GM23338 (cell line): ENCODE measurements around the gene MYO18B. TPM values are rescaled to one million over a fixed set of nuclear protein-coding genes. Genes with fewer than 3 reads are reported as not detected.

Source experiments
- ATAC-seq: fragments of 200-7000 bp; cut with Tn5 transposase; 3 replicates; pipeline ENCODE4 v1.9.1; 2020
- DNase-seq: peaks from one replicate; pipeline ENCODE4 v3.0.0-alpha.2; 2015; ENCODE audit warnings: low spot score
- H2AFZ ChIP-seq: fragments of 200-600 bp; sonication (generic); 2 replicates; pipeline ENCODE4 v1.8.0; 2016; ENCODE audit warnings: antibody characterized with exemption, mild to moderate bottlenecking, moderate library complexity
- H3F3A ChIP-seq: fragments of 200-600 bp; sonication (generic); replicated peaks from 2 replicates; pipeline ENCODE4 v1.8.0; 2017; ENCODE audit warnings: antibody characterized with exemption, mixed run types, low read depth
- H3K27ac ChIP-seq: fragments of 200-600 bp; sonication (generic); 2 replicates; pipeline ENCODE4 v1.6.1; 2016; ENCODE audit warnings: low read depth
- H3K27me3 ChIP-seq: fragments of 200-600 bp; sonication (generic); 2 replicates; pipeline ENCODE4 v1.8.0; 2016; ENCODE audit warnings: mild to moderate bottlenecking, mixed run types, moderate library complexity; ENCODE audit not compliant: insufficient read depth
- H3K36me3 ChIP-seq: fragments of 200-600 bp; sonication (generic); 2 replicates; pipeline ENCODE4 v1.8.0; 2016; ENCODE audit warnings: mild to moderate bottlenecking; ENCODE audit not compliant: insufficient read depth
- H3K4me1 ChIP-seq: fragments of 200-600 bp; sonication (generic); 2 replicates; pipeline ENCODE4 v1.8.0; 2016; ENCODE audit warnings: mild to moderate bottlenecking, moderate library complexity; ENCODE audit not compliant: insufficient read depth
- H3K4me2 ChIP-seq: fragments of 200-600 bp; sonication (generic); 2 replicates; pipeline ENCODE4 v1.7.1; 2017; ENCODE audit warnings: mixed run types
- H3K4me3 ChIP-seq: fragments of 200-600 bp; sonication (generic); 2 replicates; pipeline ENCODE4 v1.6.1; 2016; ENCODE audit warnings: mixed run types
- H3K79me2 ChIP-seq: fragments of 200-600 bp; sonication (generic); replicated peaks from 2 replicates; pipeline ENCODE4 v1.8.0; 2017; ENCODE audit warnings: mild to moderate bottlenecking; ENCODE audit not compliant: insufficient read depth
- H3K9me2 ChIP-seq: fragments of 200-600 bp; sonication (generic); 2 replicates; pipeline ENCODE4 v1.8.0; 2017; ENCODE audit not compliant: insufficient read depth
- H4K20me1 ChIP-seq: fragments of 200-600 bp; sonication (generic); replicated peaks from 2 replicates; pipeline ENCODE4 v1.8.0; 2017; ENCODE audit warnings: mild to moderate bottlenecking; ENCODE audit not compliant: insufficient read depth
- H3K27ac Mint-ChIP-seq: 2 replicates; pipeline ENCODE4 v1.8.0; 2020; ENCODE audit warnings: inconsistent platforms, mild to moderate bottlenecking, moderate library complexity, mixed read lengths
- H3K27me3 Mint-ChIP-seq: 3 replicates; pipeline ENCODE4 v1.8.0; 2022; ENCODE audit warnings: low read depth, mild to moderate bottlenecking, moderate library complexity, mixed read lengths, inconsistent platforms; ENCODE audit not compliant: insufficient read depth, poor library complexity
- H3K36me3 Mint-ChIP-seq: 3 replicates; pipeline ENCODE4 v1.8.0; 2021; ENCODE audit warnings: low read depth, mild to moderate bottlenecking, inconsistent platforms, moderate library complexity, mixed read lengths
- H3K4me1 Mint-ChIP-seq: 3 replicates; pipeline ENCODE4 v1.8.0; 2020; ENCODE audit warnings: mild to moderate bottlenecking, inconsistent platforms, mixed read lengths
- H3K4me3 Mint-ChIP-seq: 3 replicates; pipeline ENCODE4 v1.8.0; 2021; ENCODE audit warnings: moderate library complexity, mild to moderate bottlenecking, inconsistent platforms, mixed read lengths
- H3K9me3 Mint-ChIP-seq: 3 replicates; pipeline ENCODE4 v1.8.0; 2020; ENCODE audit warnings: moderate library complexity, mild to moderate bottlenecking, inconsistent platforms, mixed read lengths
- CREB1 ChIP-seq: fragments of 250-450 bp; sonication (Bioruptor Pico); IDR thresholded peaks from 2 replicates; pipeline ENCODE4 v1.5.0; 2020; ENCODE audit warnings: low read depth, mild to moderate bottlenecking, moderate library complexity
- EZH2 ChIP-seq: fragments of 200-600 bp; sonication (generic); IDR thresholded peaks from one replicate; pipeline ENCODE4 v1.8.0; 2017; ENCODE audit warnings: antibody characterized with exemption, mild to moderate bottlenecking, low read depth; ENCODE audit not compliant: unreplicated experiment
- EZH2phosphoT487 ChIP-seq: fragments of 200-600 bp; sonication (generic); IDR thresholded peaks from one replicate; pipeline ENCODE4 v1.8.1; 2018; ENCODE audit warnings: antibody characterized with exemption; ENCODE audit not compliant: unreplicated experiment
- JUNB ChIP-seq: IDR thresholded peaks from one replicate; pipeline ENCODE4 v1.6.1; 2016; ENCODE audit warnings: antibody characterized with exemption; ENCODE audit not compliant: unreplicated experiment
- NANOG ChIP-seq: IDR thresholded peaks from 2 replicates; pipeline ENCODE4 v1.6.1; 2016; ENCODE audit warnings: antibody characterized with exemption, borderline replicate concordance
- POLR2AphosphoS5 ChIP-seq: IDR thresholded peaks from 2 replicates; pipeline ENCODE4 v1.6.1; 2016; ENCODE audit warnings: antibody characterized with exemption, low read depth
- STAT1 ChIP-seq: IDR thresholded peaks from one replicate; pipeline ENCODE4 v1.6.1; 2016; ENCODE audit warnings: antibody characterized with exemption; ENCODE audit not compliant: unreplicated experiment
- ZNF114 ChIP-seq: fragments of 250-450 bp; sonication (Bioruptor Pico); IDR thresholded peaks from 2 replicates; pipeline ENCODE4 v1.5.0; 2020; ENCODE audit warnings: mild to moderate bottlenecking, moderate library complexity
- ZNF331 ChIP-seq: fragments of 250-450 bp; sonication (Bioruptor Pico); IDR thresholded peaks from 2 replicates; pipeline ENCODE4 v1.5.0; 2020; ENCODE audit warnings: low read depth, mild to moderate bottlenecking, moderate library complexity
- polyA plus RNA-seq: library from polyadenylated mRNA; unstranded; fragments of >200 nt; fragmentation: Nextera tagmentation; extraction: Ambion mirVana; gene quantifications from 2 replicates; pipeline ENCODE4 v1.2.1, GENCODE V29; 2016
- total RNA-seq: library from RNA; depleted of rRNA; stranded (reverse); fragments of >200 nt; shearing (Covaris generic); gene quantifications from 2 replicates; pipeline ENCODE4 v1.2.3, GENCODE V29; 2014
- TF ChIP-seq, protein P1 (sequence below): fragments of 250-450 bp; sonication (Bioruptor Pico); IDR thresholded peaks from 2 replicates; pipeline ENCODE4 v1.5.0; 2020; ENCODE audit warnings: mild to moderate bottlenecking, moderate library complexity
- TF ChIP-seq, protein P2 (sequence below): IDR thresholded peaks from 2 replicates; pipeline ENCODE4 v1.6.1; 2016; ENCODE audit warnings: antibody characterized with exemption
- TF ChIP-seq, protein P3 (sequence below): IDR thresholded peaks from one replicate; pipeline ENCODE4 v1.6.1; 2018; ENCODE audit warnings: antibody characterized with exemption; ENCODE audit not compliant: unreplicated experiment
- TF ChIP-seq, protein P4 (sequence below), 2 experiments: fragments of 200-600 bp in 1 of 2; sonication (generic) in 1 of 2; conservative IDR thresholded peaks; 2 replicates each; pipeline versions ENCODE4 v1.5.1 to v1.6.1; 2016 to 2017; ENCODE audit warnings: antibody characterized with exemption in 2 of 2, low read depth in 2 of 2, mild to moderate bottlenecking in 2 of 2, moderate library complexity in 1 of 2

The MYO18B gene
- total and polyA plus RNA-seq, 2 experiments from 2014 or later: 0.36 to 0.45 TPM

DNA sequence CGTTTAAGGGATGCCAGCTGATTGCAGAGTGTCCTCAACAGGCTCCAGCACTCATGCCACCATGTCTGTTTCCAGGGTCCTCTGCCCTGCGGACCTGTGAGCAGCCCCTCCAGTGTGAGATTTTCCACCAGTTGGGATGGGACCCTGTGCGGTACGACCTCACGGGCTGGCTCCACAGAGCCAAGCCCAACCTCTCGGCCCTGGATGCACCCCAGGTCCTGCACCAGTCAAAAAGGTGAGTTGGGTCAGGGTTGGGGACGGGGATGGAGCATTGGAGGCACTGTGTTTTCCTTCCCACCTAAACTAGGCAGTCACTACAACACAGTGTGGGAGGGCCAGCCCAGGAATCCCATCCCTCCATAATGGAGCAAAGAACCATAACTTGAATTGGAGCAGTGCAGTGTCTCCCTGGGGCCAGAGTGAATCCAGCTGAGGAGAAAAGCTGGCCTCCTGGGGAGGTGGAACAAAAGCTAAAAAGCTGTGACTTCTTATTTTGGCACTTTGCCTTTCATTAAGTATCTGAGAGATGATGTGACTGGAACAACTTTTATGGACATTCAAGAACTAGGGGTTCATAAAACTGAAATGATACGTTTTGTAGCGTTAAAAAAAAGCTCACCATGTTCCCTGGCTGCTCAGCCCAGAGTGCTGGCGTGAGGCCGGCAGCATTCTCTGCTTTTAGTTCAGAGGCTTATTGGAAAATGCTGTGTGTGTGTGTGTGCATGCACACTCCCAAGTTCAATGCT, 101.8 kb downstream of the MYO18B start:
- Histone ChIP-seq H3K36me3 (no peaks in the 10 kb centered on the region), H3K4me3 (no peak overlapping the region), H3K27ac (no peak overlapping the region), H3K9me2 (no peaks in the 10 kb centered on the region), H4K20me1 (no peaks in the 10 kb centered on the region), H3F3A (no peaks in the 10 kb centered on the region), H3K4me1 (no peaks in the 10 kb centered on the region), H3K79me2 (no peaks in the 10 kb centered on the region), H3K4me2 (no peak overlapping the region), H3K27me3 (no peaks in the 10 kb centered on the region), H2AFZ (no peak overlapping the region; the same call in 1 of the 2 replicates)
- H3K9me3 Mint-ChIP-seq: no peaks in the 10 kb centered on the region
- peaks cover 8% of the 10 kb centered on the region for H3K27me3 Mint-ChIP-seq
- no peak overlapping the region for H3K4me3 Mint-ChIP-seq
- TF ChIP-seq POLR2AphosphoS5 (no peak), JUNB (no peak), EZH2phosphoT487 (no peak), STAT1 (no peak), EZH2 (no peak), ZNF114 (CRISPR knock-in tag) (no peak), ZNF331 (CRISPR knock-in tag) (no peak), NANOG (no peak), CREB1 (CRISPR knock-in tag) (no peak)
- TF ChIP-seq, protein P1, sequence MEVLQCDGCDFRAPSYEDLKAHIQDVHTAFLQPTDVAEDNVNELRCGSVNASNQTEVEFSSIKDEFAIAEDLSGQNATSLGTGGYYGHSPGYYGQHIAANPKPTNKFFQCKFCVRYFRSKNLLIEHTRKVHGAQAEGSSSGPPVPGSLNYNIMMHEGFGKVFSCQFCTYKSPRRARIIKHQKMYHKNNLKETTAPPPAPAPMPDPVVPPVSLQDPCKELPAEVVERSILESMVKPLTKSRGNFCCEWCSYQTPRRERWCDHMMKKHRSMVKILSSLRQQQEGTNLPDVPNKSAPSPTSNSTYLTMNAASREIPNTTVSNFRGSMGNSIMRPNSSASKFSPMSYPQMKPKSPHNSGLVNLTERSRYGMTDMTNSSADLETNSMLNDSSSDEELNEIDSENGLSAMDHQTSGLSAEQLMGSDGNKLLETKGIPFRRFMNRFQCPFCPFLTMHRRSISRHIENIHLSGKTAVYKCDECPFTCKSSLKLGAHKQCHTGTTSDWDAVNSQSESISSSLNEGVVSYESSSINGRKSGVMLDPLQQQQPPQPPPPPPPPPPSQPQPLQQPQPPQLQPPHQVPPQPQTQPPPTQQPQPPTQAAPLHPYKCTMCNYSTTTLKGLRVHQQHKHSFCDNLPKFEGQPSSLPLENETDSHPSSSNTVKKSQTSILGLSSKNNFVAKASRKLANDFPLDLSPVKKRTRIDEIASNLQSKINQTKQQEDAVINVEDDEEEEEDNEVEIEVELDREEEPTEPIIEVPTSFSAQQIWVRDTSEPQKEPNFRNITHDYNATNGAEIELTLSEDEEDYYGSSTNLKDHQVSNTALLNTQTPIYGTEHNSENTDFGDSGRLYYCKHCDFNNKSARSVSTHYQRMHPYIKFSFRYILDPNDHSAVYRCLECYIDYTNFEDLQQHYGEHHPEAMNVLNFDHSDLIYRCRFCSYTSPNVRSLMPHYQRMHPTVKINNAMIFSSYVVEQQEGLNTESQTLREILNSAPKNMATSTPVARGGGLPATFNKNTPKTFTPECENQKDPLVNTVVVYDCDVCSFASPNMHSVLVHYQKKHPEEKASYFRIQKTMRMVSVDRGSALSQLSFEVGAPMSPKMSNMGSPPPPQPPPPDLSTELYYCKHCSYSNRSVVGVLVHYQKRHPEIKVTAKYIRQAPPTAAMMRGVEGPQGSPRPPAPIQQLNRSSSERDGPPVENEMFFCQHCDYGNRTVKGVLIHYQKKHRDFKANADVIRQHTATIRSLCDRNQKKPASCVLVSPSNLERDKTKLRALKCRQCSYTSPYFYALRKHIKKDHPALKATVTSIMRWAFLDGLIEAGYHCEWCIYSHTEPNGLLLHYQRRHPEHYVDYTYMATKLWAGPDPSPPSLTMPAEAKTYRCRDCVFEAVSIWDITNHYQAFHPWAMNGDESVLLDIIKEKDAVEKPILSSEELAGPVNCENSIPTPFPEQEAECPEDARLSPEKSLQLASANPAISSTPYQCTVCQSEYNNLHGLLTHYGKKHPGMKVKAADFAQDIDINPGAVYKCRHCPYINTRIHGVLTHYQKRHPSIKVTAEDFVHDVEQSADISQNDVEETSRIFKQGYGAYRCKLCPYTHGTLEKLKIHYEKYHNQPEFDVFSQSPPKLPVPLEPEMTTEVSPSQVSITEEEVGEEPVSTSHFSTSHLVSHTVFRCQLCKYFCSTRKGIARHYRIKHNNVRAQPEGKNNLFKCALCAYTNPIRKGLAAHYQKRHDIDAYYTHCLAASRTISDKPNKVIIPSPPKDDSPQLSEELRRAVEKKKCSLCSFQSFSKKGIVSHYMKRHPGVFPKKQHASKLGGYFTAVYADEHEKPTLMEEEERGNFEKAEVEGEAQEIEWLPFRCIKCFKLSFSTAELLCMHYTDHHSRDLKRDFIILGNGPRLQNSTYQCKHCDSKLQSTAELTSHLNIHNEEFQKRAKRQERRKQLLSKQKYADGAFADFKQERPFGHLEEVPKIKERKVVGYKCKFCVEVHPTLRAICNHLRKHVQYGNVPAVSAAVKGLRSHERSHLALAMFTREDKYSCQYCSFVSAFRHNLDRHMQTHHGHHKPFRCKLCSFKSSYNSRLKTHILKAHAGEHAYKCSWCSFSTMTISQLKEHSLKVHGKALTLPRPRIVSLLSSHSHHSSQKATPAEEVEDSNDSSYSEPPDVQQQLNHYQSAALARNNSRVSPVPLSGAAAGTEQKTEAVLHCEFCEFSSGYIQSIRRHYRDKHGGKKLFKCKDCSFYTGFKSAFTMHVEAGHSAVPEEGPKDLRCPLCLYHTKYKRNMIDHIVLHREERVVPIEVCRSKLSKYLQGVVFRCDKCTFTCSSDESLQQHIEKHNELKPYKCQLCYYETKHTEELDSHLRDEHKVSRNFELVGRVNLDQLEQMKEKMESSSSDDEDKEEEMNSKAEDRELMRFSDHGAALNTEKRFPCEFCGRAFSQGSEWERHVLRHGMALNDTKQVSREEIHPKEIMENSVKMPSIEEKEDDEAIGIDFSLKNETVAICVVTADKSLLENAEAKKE (CRISPR knock-in tag): no peak
- TF ChIP-seq, protein P2, sequence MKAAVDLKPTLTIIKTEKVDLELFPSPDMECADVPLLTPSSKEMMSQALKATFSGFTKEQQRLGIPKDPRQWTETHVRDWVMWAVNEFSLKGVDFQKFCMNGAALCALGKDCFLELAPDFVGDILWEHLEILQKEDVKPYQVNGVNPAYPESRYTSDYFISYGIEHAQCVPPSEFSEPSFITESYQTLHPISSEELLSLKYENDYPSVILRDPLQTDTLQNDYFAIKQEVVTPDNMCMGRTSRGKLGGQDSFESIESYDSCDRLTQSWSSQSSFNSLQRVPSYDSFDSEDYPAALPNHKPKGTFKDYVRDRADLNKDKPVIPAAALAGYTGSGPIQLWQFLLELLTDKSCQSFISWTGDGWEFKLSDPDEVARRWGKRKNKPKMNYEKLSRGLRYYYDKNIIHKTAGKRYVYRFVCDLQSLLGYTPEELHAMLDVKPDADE: no peak
- TF ChIP-seq, protein P3, sequence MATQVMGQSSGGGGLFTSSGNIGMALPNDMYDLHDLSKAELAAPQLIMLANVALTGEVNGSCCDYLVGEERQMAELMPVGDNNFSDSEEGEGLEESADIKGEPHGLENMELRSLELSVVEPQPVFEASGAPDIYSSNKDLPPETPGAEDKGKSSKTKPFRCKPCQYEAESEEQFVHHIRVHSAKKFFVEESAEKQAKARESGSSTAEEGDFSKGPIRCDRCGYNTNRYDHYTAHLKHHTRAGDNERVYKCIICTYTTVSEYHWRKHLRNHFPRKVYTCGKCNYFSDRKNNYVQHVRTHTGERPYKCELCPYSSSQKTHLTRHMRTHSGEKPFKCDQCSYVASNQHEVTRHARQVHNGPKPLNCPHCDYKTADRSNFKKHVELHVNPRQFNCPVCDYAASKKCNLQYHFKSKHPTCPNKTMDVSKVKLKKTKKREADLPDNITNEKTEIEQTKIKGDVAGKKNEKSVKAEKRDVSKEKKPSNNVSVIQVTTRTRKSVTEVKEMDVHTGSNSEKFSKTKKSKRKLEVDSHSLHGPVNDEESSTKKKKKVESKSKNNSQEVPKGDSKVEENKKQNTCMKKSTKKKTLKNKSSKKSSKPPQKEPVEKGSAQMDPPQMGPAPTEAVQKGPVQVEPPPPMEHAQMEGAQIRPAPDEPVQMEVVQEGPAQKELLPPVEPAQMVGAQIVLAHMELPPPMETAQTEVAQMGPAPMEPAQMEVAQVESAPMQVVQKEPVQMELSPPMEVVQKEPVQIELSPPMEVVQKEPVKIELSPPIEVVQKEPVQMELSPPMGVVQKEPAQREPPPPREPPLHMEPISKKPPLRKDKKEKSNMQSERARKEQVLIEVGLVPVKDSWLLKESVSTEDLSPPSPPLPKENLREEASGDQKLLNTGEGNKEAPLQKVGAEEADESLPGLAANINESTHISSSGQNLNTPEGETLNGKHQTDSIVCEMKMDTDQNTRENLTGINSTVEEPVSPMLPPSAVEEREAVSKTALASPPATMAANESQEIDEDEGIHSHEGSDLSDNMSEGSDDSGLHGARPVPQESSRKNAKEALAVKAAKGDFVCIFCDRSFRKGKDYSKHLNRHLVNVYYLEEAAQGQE: no peak
- TF ChIP-seq, protein P4, sequence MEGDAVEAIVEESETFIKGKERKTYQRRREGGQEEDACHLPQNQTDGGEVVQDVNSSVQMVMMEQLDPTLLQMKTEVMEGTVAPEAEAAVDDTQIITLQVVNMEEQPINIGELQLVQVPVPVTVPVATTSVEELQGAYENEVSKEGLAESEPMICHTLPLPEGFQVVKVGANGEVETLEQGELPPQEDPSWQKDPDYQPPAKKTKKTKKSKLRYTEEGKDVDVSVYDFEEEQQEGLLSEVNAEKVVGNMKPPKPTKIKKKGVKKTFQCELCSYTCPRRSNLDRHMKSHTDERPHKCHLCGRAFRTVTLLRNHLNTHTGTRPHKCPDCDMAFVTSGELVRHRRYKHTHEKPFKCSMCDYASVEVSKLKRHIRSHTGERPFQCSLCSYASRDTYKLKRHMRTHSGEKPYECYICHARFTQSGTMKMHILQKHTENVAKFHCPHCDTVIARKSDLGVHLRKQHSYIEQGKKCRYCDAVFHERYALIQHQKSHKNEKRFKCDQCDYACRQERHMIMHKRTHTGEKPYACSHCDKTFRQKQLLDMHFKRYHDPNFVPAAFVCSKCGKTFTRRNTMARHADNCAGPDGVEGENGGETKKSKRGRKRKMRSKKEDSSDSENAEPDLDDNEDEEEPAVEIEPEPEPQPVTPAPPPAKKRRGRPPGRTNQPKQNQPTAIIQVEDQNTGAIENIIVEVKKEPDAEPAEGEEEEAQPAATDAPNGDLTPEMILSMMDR (conservative IDR thresholded peaks at IDR 0.05; ENCODE audit: low read depth in 2 of 2): no peak
- no peaks in the 10 kb centered on the region for H3K36me3 Mint-ChIP-seq
- ATAC-seq: no peak; the same call in 2 of the 3 replicates
- H3K4me1 Mint-ChIP-seq: no peaks in the 10 kb centered on the region
- H3K27ac Mint-ChIP-seq: no peak overlapping the region
- DNase-seq: no peak
